Nephron progenitor cell (in vitro differentiated cells): ENCODE data around the gene NUDT6.
"Not testable (repeated sequence)": the region's sequence is repeated elsewhere in the genome, so short reads cannot be mapped to it uniquely, and the experiment has no call there.

Experiments
- DNase-seq: peaks from one replicate; pipeline ENCODE4 v3.0.0; 2021
- H3K27ac Mint-ChIP-seq: 2 replicates; pipeline ENCODE4 v1.8.0; 2021; ENCODE audit warnings: mild to moderate bottlenecking, moderate library complexity, mixed read lengths
- H3K27me3 Mint-ChIP-seq: 2 replicates; pipeline ENCODE4 v1.8.0; 2021; ENCODE audit warnings: mild to moderate bottlenecking, low read depth, mixed read lengths; ENCODE audit not compliant: poor library complexity
- H3K36me3 Mint-ChIP-seq: 2 replicates; pipeline ENCODE4 v1.8.0; 2021; ENCODE audit warnings: low read depth, mixed read lengths
- H3K4me1 Mint-ChIP-seq: 2 replicates; pipeline ENCODE4 v1.8.0; 2021; ENCODE audit warnings: mixed read lengths
- H3K4me3 Mint-ChIP-seq: 2 replicates; pipeline ENCODE4 v1.8.0; 2021; ENCODE audit warnings: mild to moderate bottlenecking, moderate library complexity, mixed read lengths
- H3K9me3 Mint-ChIP-seq: 2 replicates; pipeline ENCODE4 v1.8.0; 2021; ENCODE audit warnings: mild to moderate bottlenecking, moderate library complexity, mixed read lengths
- CTCF ChIP-seq: fragments of 200-600 bp; sonication (generic); IDR thresholded peaks from 2 replicates; pipeline ENCODE4 v1.5.0; 2021; ENCODE audit warnings: antibody characterized with exemption

The NUDT6 gene

GRCh38 chr4:122873146-122873545, 49.3 kb downstream of the NUDT6 start:
- DNase-seq: no peak
- Mint-ChIP-seq H3K36me3 (peaks cover 62% of the 10 kb centered on the region), H3K4me3 (no peak overlapping the region), H3K4me1 (no peaks in the 10 kb centered on the region), H3K27me3 (no peaks in the 10 kb centered on the region), H3K9me3 (peaks cover 48% of the 10 kb centered on the region), H3K27ac (no peak overlapping the region)
- TF ChIP-seq CTCF: no peak

- H3K4me1 Mint-ChIP-seq, H3K4me3 Mint-ChIP-seq, H3K27me3 Mint-ChIP-seq, DNase-seq: not testable (repeated sequence)
- Mint-ChIP-seq H3K36me3 (peaks cover 55% of the 10 kb centered on the region), H3K27ac (peak overlapping the region; percentile 77), H3K9me3 (peaks cover 56% of the 10 kb centered on the region)
Observed at GRCh38 chr4:122868235-122868634, 54.2 kb downstream of the NUDT6 start.

GRCh38 chr4:122865425-122865824, 57.0 kb downstream of the NUDT6 start:
- no peak for DNase-seq
- no peaks in the 10 kb centered on the region for H3K4me1 Mint-ChIP-seq
- TF ChIP-seq CTCF: no peak
- no peak overlapping the region for H3K4me3 Mint-ChIP-seq
- H3K27me3 Mint-ChIP-seq: no peaks in the 10 kb centered on the region
- peaks cover 34% of the 10 kb centered on the region for H3K36me3 Mint-ChIP-seq
- no peak overlapping the region for H3K27ac Mint-ChIP-seq
- H3K9me3 Mint-ChIP-seq: peaks cover 31% of the 10 kb centered on the region

GRCh38 chr4:122863639-122864038, 58.8 kb downstream of the NUDT6 start:
- Mint-ChIP-seq H3K36me3 (peaks cover 17% of the 10 kb centered on the region), H3K4me3 (no peak overlapping the region), H3K27ac (no peak overlapping the region), H3K27me3 (no peaks in the 10 kb centered on the region), H3K4me1 (no peaks in the 10 kb centered on the region), H3K9me3 (peaks cover 13% of the 10 kb centered on the region)
- no peak for DNase-seq
- no peak for TF ChIP-seq CTCF

GRCh38 chr4:122861172-122861943, 61.0 kb downstream of the NUDT6 start:
- H3K9me3 Mint-ChIP-seq: no peaks in the 10 kb centered on the region
- TF ChIP-seq CTCF: no peak
- no peak for DNase-seq
- peaks cover 4% of the 10 kb centered on the region for H3K36me3 Mint-ChIP-seq
- H3K27me3 Mint-ChIP-seq: no peaks in the 10 kb centered on the region
- H3K4me1 Mint-ChIP-seq: peaks cover 13% of the 10 kb centered on the region
- no peak overlapping the region for H3K4me3 Mint-ChIP-seq
- H3K27ac Mint-ChIP-seq: peak overlapping the region; percentile 12

- peaks cover 4% of the 10 kb centered on the region for H3K36me3 Mint-ChIP-seq
- no peak overlapping the region for H3K4me3 Mint-ChIP-seq
- no peak for DNase-seq
- peaks cover 36% of the 10 kb centered on the region for H3K4me1 Mint-ChIP-seq
- no peak for TF ChIP-seq CTCF
- no peaks in the 10 kb centered on the region for H3K9me3 Mint-ChIP-seq
- no peak overlapping the region for H3K27ac Mint-ChIP-seq
- H3K27me3 Mint-ChIP-seq: no peaks in the 10 kb centered on the region
Observed at GRCh38 chr4:122858705-122859104, 63.7 kb downstream of the NUDT6 start.
